Panc1 (cell line): ENCODE data around the gene UTRN.

Experiments
- POLR2AphosphoS5 ChIP-seq: IDR thresholded peaks from 2 replicates; pipeline ENCODE4 v1.6.1; 2012; ENCODE audit warnings: mild to moderate bottlenecking, low read depth, low read length, moderate library complexity
- REST ChIP-seq, 2 experiments: IDR thresholded peaks; 2 replicates each; pipeline ENCODE4 v1.6.1; 2011 to 2012; ENCODE audit warnings: low read depth in 2 of 2, control low read depth in 1 of 2, low read length in 1 of 2, mild to moderate bottlenecking in 1 of 2, moderate library complexity in 1 of 2; ENCODE audit not compliant: insufficient read depth in 1 of 2
- SIN3A ChIP-seq: IDR thresholded peaks from 2 replicates; pipeline ENCODE4 v1.6.1; 2012; ENCODE audit warnings: low read depth, mild to moderate bottlenecking, low read length, moderate library complexity, borderline replicate concordance; ENCODE audit not compliant: insufficient read depth
- TCF7L2 ChIP-seq: IDR thresholded peaks from 2 replicates; pipeline ENCODE4 v1.6.1; 2011; ENCODE audit warnings: mild to moderate bottlenecking, low read depth, low read length, inconsistent platforms
- TF ChIP-seq, protein P1 (sequence below): fragments of 450-650 bp; IDR thresholded peaks from 2 replicates; pipeline ENCODE4 v1.5.1; 2017; ENCODE audit warnings: mild to moderate bottlenecking

GRCh38 chr6:144315981-144316861 lies 31.1 kb downstream of the UTRN start:
- TF ChIP-seq TCF7L2 (no peak), POLR2AphosphoS5 (no peak), REST (IDR thresholded peaks at IDR 0.05; ENCODE audit: insufficient read depth in 1 of 2, low read depth in 2 of 2, low read length in 1 of 2) (no peak), SIN3A (no peak)
- TF ChIP-seq, protein P1, sequence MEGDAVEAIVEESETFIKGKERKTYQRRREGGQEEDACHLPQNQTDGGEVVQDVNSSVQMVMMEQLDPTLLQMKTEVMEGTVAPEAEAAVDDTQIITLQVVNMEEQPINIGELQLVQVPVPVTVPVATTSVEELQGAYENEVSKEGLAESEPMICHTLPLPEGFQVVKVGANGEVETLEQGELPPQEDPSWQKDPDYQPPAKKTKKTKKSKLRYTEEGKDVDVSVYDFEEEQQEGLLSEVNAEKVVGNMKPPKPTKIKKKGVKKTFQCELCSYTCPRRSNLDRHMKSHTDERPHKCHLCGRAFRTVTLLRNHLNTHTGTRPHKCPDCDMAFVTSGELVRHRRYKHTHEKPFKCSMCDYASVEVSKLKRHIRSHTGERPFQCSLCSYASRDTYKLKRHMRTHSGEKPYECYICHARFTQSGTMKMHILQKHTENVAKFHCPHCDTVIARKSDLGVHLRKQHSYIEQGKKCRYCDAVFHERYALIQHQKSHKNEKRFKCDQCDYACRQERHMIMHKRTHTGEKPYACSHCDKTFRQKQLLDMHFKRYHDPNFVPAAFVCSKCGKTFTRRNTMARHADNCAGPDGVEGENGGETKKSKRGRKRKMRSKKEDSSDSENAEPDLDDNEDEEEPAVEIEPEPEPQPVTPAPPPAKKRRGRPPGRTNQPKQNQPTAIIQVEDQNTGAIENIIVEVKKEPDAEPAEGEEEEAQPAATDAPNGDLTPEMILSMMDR: no peak
